Type B pancreatic cell (in vitro differentiated cells): ENCODE measurements around the gene ARHGEF17. TPM values are rescaled to one million over a fixed set of nuclear protein-coding genes. Genes with fewer than 3 reads are reported as not detected.

ENCODE experiments used
- DNase-seq: peaks from one replicate; pipeline ENCODE4 v3.0.0; 2021; ENCODE audit warnings: mixed read lengths; ENCODE audit not compliant: unreplicated experiment; ENCODE audit errors: extremely low spot score
- H3K27ac Mint-ChIP-seq: 2 replicates; pipeline ENCODE4 v1.8.0; 2021; ENCODE audit warnings: mild to moderate bottlenecking, mixed read lengths
- H3K27me3 Mint-ChIP-seq: 2 replicates; pipeline ENCODE4 v1.8.0; 2021; ENCODE audit warnings: mixed read lengths
- H3K36me3 Mint-ChIP-seq: 2 replicates; pipeline ENCODE4 v1.8.0; 2021; ENCODE audit warnings: mixed read lengths
- H3K4me1 Mint-ChIP-seq: one replicate; pipeline ENCODE4 v1.8.0; 2021; ENCODE audit warnings: mixed read lengths; ENCODE audit not compliant: unreplicated experiment
- H3K4me3 Mint-ChIP-seq: 2 replicates; pipeline ENCODE4 v1.8.0; 2021; ENCODE audit warnings: mild to moderate bottlenecking, mixed read lengths
- H3K9me3 Mint-ChIP-seq: 2 replicates; pipeline ENCODE4 v1.8.0; 2021; ENCODE audit warnings: mixed read lengths
- CTCF ChIP-seq: fragments of 200-600 bp; sonication (generic); conservative IDR thresholded peaks from 2 replicates; pipeline ENCODE4 v1.5.0; 2021; ENCODE audit warnings: antibody characterized with exemption, mild to moderate bottlenecking
- total RNA-seq: library from RNA; stranded (reverse); gene quantifications from 2 replicates; pipeline ENCODE4 v1.2.1, GENCODE V29; 2021; ENCODE audit warnings: low replicate concordance

Gene ARHGEF17
- total RNA-seq, 1 donor from 2014 or later = 69.7 TPM

GRCh38 chr11:73402834-73403185 is 94.7 kb downstream of the ARHGEF17 start:
- H3K4me3 Mint-ChIP-seq = no peak overlapping the region
- peaks cover 6% of the 10 kb centered on the region for H3K36me3 Mint-ChIP-seq
- no peak for DNase-seq
- no peaks in the 10 kb centered on the region for H3K9me3 Mint-ChIP-seq
- H3K27ac Mint-ChIP-seq = no peak overlapping the region
- TF ChIP-seq CTCF = no peak
- H3K27me3 Mint-ChIP-seq = no peaks in the 10 kb centered on the region
- H3K4me1 Mint-ChIP-seq = peaks cover 5% of the 10 kb centered on the region

GRCh38 chr11:73403541-73403940 is 95.5 kb downstream of the ARHGEF17 start:
- Mint-ChIP-seq H3K9me3 (no peaks in the 10 kb centered on the region), H3K36me3 (peaks cover 11% of the 10 kb centered on the region), H3K27me3 (no peaks in the 10 kb centered on the region), H3K4me3 (no peak overlapping the region), H3K4me1 (peaks cover 5% of the 10 kb centered on the region), H3K27ac (no peak overlapping the region)
- no peak for DNase-seq
- no peak for TF ChIP-seq CTCF

GRCh38 chr11:73404048-73404447 is 96.0 kb downstream of the ARHGEF17 start:
- peaks cover 15% of the 10 kb centered on the region for H3K36me3 Mint-ChIP-seq
- no peaks in the 10 kb centered on the region for H3K9me3 Mint-ChIP-seq
- H3K27me3 Mint-ChIP-seq = no peaks in the 10 kb centered on the region
- TF ChIP-seq CTCF = peak; percentile 72
- no peak for DNase-seq
- H3K4me3 Mint-ChIP-seq = no peak overlapping the region
- no peak overlapping the region for H3K27ac Mint-ChIP-seq
- H3K4me1 Mint-ChIP-seq = peaks cover 5% of the 10 kb centered on the region

- H3K4me3 Mint-ChIP-seq = no peak overlapping the region
- H3K27me3 Mint-ChIP-seq = no peaks in the 10 kb centered on the region
- no peak overlapping the region for H3K27ac Mint-ChIP-seq
- H3K9me3 Mint-ChIP-seq = no peaks in the 10 kb centered on the region
- no peak for DNase-seq
- H3K4me1 Mint-ChIP-seq = peaks cover 5% of the 10 kb centered on the region
- TF ChIP-seq CTCF = no peak
- peaks cover 19% of the 10 kb centered on the region for H3K36me3 Mint-ChIP-seq
Observed at GRCh38 chr11:73404506-73405145, 96.5 kb downstream of the ARHGEF17 start.

GRCh38 chr11:73405146-73405510 is 97.1 kb downstream of the ARHGEF17 start:
- H3K27ac Mint-ChIP-seq = no peak overlapping the region
- no peak overlapping the region for H3K4me3 Mint-ChIP-seq
- peaks cover 19% of the 10 kb centered on the region for H3K36me3 Mint-ChIP-seq
- peaks cover 5% of the 10 kb centered on the region for H3K4me1 Mint-ChIP-seq
- H3K9me3 Mint-ChIP-seq = no peaks in the 10 kb centered on the region
- no peaks in the 10 kb centered on the region for H3K27me3 Mint-ChIP-seq
- DNase-seq = no peak
- no peak for TF ChIP-seq CTCF

GRCh38 chr11:73406131-73406530 is 98.1 kb downstream of the ARHGEF17 start:
- TF ChIP-seq CTCF = no peak
- Mint-ChIP-seq H3K27ac (no peak overlapping the region), H3K4me1 (peaks cover 5% of the 10 kb centered on the region), H3K36me3 (peaks cover 19% of the 10 kb centered on the region), H3K27me3 (no peaks in the 10 kb centered on the region), H3K9me3 (no peaks in the 10 kb centered on the region), H3K4me3 (no peak overlapping the region)
- no peak for DNase-seq
